HG02571 (cell line): Measurements from ENCODE around the gene TBC1D2B.
A peak's percentile ranks its signal among the peaks of the same experiment; 100 is the strongest.

Experiments used
- ATAC-seq: cut with Tn5 transposase; IDR thresholded peaks from one replicate; pipeline ENCODE4 v1.9.1; 2021; ENCODE audit warnings: mild to moderate bottlenecking, moderate library complexity; ENCODE audit not compliant: unreplicated experiment

Gene TBC1D2B

DNA sequence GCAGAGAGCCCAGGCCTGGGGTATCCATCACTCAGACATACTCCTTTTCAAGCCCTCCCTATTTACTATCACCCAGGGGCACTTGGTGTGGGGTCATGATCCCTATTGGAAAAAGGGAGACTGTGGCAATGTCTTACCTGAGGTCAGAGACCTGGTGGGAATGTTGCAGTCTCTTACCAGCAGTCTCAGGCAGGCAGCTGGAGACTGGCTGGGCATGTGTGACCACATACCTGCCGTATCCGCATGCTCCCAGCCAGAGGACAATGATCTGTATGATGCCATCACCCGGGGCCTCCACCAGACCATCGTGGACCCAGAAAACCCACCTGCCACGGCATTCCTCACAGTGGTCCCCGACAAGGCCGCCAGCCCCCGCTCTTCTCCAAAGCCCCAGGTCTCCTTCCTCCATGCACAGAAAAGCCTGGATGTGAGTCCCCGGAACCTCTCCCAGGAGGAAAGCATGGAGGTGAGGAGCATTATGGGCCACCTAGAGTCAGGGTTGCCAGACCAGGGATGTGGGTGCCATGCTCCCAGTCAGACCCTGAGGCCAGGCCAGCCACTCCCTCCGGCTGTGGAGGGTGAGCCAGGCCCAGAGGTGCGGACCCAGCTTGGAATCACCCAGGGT, 20.7 kb upstream of the TBC1D2B start:
- no peak for ATAC-seq

DNA sequence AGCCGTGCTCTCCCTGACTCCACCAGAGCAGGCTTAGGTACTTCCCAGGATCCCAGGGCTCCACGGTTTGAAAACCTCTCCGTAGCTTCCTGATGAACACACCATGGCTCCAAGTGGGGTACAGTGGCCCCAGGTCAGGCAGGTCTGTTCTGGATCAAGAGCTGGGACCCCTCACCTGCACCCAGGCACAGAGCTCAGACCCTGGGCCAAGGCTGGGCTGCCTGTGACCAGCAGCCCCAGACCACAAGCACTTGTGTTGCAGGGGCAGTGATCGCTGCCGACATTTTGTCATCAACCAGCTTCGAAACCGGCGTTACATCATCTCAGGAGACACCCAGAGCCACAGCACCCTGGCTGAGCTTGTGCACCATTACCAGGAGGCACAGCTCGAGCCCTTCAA, 20.2 kb upstream of the TBC1D2B start:
- no peak for ATAC-seq

DNA sequence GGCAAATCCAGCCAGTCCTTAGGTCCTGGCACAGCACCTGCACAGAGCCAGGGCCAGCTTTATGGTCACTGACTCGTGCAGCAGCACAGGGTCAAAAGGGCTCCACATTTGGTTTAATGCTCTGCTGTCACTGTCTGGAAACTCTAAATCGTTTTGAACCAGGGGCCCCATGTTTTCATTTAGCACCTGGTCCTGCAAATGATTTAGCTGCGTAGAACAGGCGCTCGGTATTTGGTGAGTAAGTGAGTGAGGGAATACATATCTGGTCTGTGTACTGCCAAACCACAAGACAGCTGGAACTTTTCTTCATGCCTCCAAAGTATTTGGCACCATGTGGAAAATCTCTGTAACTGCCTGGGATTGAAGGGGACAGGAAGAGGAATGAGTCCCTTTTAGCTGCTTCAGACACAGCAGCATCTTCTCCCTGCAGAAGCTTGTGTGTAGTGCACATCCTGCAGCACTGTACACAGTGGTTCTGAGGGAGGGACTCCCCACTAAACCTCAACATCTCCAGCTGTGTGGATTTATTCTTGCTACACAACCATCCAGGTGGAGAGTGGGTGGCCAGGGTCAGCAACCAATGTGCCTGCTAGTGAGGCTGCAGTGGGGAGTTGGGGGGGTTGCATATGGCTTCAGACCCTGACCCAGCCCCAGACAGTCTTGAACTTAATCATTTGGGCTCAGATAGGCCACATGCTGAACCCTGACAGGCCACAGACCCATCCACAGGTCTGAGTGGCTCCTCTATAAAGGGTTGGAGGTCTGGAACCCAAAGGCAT, 15.9 kb upstream of the TBC1D2B start:
- ATAC-seq: no peak

DNA sequence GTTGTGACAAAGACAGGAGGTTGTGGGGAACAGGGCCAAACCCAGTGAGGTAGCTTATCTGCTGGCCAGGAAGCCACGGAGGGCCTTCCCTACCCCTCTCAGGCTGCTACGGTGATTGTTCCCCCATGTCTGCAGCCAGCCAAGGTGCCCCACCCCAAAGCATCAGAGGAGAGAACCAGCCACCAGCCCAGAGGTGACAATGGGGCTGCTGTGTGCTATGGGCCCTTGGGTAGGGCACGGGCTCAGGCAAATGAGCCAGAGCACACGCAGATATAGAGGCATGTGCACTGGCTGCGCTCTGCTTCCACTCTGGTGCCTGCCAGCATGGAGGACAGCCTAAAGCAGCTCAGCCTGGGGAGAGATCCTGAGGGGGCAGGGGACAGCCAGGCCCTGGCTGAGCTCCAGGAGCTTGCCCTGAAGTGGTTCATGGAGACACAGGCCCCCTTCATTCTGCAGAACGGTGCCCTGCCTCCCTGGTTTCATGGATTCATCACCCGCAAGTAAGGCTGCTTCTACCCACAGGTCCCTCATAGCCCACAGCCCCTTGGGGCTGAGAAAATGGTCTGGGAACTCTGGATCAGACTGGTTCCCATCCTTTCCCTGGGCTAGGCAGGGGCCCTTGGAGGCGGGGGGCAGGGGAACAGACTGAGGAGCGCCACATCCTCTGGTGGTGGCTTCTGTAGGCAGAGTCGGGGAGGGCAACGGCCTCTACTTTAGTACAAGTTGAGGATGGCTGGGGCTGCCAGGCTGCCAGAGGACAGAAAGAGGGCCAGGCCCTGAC, 14.9 kb upstream of the TBC1D2B start, which contains the start of gene SH2D7:
Gene SH2D7, plus strand, starts transcription at position 301 of the 781 bp plus-strand sequence. Its CDS starts 24 bp downstream, at position 325.
- ATAC-seq: no peak

DNA sequence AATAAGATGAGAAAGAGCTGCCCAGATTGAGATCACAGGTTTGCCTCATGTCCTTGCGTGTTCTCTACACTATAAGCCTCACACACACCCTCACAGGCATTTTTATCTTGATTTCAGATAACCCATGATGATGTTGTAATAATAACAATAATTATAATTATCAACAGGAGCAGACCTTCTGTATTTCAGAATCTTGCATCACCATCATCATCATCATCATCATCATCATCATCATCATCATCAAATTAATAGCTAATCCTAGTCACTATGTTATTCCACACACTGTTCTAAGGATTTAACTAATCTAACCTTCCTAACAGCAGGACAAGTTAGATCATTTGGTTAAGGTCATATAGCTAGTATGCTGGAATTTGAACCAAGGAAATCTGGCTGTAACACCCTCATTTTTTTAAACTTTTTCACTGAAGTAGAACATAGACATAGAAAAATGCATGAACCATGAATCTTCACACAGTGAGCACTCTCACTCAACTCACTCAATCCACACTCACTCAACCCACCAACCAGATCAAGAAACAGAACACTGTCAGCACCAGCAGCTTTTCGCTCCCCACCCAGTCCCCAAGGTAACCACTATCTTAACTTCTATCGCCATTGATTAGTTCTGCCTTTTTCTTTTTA, 13.0 kb upstream of the TBC1D2B start:
- ATAC-seq: no peak

DNA sequence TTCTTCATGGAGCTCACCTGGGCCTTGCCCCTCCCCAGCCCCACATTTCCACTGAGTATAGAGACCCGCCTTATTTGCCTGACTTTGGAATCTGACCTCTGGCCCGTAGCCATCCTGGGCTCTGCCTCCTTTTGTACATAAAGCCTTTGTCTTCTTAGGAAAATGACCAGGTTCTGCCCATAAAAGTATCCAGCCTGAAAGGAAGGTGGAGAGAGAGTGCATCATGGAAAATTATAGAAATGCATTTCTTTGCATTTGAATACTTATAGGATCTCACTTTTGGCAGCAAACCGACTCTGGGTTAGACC, 11.2 kb upstream of the TBC1D2B start:
- no peak for ATAC-seq

DNA sequence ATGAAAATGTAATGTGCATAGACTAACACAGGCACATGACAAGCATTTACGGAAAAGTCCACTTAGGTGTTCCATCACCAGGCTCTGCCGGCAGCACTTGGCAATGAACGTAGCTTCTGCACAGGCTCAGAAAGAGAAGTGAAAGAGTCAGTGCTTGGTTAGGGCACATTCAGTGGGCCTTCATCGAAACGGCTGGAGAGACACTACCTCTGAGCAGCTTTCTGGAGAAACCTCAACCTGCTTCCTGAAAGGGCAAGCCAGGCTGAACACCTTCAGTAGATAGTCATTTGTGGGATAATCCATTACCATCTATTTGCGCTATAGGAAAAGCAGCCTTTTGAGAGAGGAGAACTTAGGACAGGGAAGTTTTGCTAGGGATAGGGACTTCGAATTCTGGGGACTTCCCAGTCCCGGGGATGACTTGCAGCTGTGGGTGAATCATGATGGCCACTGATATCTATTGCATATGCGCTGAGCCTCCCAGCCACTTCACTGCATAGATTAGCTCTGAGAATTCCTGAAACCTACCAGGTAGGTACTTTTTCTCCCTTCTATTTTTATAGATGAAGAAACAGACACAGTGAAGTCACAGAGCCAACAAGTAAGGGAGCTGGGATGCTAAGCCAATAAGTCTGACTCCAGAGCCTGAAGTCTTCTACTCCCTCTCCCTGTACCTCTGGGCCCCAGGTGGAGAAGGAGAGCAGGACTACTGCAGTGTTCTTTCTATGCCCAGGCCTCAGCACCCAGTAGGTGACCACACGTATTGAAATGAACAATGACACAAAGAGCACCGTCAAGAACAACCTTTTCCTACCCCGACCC, 10.7 kb upstream of the TBC1D2B start:
- ATAC-seq: no peak

DNA sequence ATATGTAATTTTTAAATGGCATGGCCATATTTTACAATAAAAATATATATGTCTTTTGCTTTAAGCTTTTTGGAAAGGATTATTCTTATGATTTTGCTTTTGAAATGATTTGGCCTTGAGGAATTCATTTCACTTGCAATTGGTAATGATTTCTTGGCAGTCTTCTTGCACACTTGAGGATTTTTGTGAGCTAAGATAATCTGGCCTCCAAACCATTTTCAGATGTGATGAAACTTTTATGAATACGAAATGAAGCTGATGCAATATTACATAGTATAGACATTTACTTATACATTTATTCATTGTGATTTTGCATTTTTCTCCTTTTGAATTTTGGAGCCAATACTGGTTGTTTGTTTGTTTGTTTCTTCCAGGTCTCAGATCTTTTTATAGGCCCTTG, 8.4 kb upstream of the TBC1D2B start:
- no peak for ATAC-seq

DNA sequence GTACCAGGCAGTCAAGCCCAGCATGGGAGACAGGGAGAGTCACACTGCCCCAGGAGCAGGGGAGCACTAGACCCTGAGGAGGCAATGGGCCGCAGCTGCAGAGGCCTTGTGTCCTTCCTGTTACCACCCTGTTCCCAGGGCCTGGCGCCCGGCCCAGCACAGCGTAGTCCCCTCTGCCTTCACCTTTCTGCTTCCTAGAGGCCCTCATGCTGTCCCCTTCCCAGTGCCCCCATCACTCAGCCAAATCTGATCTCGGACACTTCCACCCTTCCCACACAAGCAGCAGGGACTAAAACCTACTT, 6.9 kb upstream of the TBC1D2B start:
- no peak for ATAC-seq

DNA sequence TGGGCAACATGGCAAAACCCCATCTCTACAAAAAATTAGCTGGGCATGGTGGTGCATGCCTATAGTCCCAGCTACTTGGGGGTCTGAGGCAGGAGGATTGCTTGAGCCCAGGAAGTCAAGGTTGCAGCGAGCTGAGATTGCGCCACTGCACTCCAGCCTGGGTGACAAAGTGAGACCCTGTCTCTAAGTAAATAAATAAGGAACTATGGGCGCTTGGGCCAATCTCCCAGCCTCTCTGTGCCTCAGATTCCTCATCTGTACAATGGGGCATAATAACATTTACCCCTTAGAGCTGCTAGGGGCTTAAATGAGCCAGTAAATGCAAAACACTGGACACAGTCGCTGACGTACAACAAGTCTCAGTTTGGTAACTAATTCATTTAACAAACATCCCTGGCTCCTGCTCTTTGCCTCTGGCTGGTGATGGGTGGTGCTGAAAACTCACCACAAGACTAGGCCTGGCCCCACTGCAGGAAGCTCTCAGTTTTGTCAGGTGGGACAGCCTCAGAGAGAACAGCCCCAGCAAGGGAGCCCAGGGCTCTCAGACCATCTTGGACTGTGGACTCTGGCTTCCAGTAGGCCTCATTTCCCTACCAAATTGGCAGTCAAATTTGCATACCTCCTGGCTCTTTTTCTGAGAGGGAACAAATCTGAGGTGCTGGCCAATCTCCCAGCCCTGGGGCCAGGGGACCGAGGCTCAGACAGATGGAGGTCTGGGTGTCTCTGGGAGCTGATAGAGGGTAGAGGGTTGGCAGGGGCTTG, 6.4 kb upstream of the TBC1D2B start:
- peak; percentile 51 for ATAC-seq

DNA sequence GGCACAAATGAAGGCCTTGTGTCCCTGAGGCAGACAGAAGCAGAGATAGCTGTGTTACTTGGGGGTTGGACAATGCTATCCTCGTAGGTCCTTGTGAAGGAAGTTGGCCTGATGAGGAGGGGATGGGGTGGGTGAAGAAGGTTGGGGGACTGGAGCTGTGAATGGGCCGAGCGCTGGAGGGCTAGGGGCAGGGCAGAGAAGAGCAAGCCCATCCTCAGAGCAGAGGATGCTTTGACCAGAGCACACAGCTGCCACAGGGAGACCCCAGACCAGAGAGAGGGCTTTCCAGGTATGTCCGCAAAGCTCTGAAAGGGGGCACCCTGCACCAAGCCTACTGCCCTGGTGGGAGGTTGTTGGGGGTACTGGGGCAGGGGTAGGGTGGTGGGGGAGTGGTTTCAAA, 5.7 kb upstream of the TBC1D2B start:
- no peak for ATAC-seq

DNA sequence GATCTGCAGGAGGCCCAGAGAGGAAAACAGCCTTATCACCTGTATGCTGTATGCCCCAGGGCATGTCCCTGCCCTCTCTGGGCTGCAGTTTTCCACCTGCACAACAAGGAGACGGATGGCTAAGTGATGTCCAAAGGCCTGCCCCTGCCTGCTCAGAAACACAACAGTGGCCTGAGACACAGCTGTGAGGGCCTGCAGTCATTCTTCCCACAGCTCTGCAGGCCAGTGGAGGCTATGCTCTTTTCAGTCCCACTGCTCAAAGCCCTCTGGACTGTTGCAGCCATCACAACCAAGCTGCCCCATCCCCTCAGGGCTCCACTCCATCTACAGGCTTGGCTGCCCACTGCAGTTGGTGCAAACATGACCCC, 5.2 kb upstream of the TBC1D2B start:
- ATAC-seq: no peak

DNA sequence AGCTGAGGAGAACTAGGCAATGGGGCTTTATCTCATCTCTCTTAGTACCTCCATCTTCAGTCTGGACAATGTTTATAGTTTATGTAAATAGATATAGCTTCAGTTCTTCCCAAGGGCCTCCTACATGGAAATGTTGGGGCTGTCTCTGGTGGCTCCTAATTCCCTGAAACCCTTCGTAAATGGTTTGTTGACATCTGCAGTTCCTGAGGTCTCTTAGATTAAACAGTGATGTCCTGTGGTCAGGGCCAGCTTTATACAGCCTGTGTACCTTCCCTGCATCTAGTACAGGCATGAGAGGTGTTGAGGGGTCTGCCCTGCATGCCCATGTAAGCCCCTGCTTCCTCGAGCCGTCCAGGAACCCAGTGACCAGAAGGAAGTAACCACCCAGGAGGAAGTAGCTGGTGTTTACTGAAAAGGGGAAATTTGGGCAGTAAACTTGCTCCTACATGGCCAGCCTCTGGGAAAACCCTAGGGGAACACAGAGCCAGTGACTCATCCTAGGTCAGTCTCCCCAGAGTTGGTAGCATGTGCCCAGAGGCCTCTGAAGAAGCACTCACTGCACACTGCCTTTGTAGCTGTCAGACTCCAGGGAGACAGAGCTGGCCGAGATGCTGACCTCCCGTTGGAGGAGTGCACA, 4.7 kb upstream of the TBC1D2B start:
- no peak for ATAC-seq

DNA sequence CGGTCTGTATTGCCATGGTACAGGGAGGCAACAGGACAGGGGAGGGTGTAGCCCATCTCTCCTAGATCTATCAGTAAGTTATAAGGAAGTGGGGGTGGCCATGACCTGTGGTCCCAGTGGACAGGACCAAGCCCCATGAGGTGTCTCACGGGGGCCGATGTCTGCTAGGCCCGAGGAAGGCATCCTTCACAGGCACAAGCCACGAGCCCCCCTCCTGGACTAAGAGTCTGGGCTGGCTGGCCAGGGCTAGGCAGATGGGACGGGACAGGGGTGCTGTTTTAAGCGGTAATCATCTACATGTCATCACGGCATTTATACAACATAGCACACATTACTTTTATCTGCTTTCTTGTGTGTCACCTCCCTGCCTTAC, 2.6 kb upstream of the TBC1D2B start:
- ATAC-seq: no peak

DNA sequence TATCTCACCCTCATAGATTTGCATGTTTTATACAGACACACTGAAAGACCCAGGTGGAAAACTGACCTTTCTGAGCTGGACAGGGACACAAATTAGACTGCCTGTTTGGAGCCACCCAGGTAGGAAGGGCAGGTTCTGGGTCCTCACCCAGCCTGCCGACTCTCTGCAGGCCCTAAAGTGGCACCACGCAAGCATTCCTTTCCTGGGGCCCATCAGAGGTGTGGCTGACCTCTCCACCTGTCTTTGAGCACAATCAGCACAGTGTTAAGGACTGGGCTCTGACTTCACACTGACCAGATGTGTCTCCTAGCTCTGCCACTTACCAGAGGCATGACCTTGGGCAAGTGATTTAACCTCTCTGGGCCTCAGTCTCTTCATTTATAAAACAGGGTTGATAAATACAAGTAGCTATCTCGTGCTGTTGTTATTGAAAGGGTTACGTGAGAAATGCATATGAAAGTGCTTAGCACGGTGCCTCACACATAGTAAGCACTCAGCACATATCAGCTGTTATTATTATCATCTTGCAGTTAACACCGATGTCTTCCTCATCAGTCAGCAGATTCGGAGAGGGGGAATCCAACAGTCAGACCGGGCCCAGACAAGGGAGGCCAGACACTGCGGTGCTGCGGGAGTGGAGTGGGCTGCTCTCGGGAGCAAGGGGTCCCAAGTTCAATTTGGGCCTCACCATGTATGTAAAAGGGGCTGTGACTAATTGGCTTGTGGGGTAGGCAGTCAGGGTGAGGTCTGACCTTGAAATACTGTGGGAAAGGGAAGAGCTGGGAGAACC, 2.0 kb upstream of the TBC1D2B start:
- no peak for ATAC-seq

DNA sequence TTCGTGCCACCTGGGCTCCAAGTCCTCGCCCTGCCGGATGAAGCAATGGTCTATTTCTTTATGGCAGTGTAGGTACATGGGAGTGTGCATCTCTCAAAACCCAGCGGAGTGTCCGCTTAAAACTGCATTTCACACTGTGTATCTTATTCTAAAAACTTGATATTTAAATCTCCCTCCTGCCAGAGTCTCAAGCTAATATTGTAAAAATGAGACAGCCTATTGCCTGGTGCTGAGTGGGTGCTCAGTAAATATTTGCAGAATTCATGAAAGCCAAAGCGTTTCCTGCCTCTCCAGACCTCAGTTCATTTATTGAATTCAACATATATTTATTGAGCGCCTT, 330 bp upstream of the TBC1D2B start:
- ATAC-seq: no peak

DNA sequence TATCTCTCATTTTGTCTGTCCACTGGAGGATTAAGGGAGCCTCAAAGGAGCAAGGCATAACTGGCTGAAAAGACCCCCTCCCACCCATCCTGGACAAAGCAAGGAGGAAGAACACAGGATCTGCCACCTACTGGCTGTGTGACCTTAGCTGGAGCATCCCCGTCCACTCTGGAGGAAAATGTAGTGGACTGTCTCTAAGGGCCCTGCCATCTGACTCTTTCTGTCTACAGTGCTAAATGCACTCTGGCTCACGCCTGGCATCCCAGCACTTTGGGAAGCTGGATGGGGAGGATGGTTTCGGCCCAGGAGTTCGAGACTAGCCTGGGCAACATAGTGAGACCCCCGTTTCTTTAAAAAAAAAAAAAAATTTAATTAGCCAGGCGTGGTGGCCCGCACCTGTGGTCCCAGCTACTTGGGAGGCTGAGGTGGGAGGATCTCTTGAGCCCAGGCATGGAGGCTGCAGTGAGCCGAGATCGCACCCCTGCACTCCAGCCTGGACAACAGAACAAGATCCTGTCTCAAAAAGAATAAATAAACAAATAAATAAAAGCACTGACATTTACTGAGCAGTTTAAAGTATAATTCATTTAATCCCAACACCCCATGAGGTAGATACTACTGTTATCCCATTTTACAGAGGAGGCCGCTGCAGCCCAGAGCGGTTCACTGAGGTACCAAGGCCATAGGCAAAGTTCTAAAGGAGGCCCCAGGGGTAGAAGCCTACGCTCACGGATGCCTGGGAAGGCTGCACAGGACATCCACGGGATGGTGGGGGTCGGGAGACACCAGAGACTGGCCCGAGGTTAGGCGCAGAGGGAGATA, 1.1 kb downstream of the TBC1D2B start:
- ATAC-seq: peak; percentile 11

DNA sequence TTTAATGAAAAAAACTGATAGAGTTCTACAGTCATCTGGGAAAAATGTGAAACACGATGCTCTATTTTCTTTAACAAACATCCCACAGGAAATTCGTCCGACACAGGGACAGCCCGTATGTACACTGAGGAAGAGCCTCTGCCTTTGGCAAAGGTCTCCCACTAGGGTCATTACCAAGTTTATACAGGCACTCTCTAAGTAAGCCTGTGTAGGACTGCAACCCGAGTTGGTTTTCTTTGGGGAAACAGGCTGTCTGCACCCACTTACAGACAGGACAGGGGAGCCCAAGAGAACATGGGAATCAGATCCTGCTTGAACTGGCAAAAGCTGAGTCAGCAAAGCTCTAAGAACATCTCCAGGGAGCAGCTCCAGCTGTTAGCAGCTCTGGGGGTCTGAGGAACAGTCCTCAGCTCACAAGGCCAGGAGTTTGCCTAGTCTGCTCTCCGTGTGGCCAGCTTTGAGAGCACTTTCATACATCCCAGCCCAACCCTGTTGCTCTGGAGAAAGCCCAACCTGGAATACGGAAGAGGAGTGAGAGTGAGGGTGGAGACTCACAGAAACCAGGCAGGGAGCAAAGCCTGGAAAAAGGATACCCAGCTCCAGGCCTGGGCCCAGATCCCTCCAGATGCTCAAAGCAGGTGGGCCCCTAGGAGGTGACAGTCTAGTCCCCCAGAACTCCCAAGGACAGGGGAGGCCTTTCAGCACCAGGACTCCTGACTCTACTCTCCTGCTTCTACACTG, 1.9 kb downstream of the TBC1D2B start:
- no peak for ATAC-seq
